GM19025 (cell line): ENCODE results near the gene ZNF625.
"Not testable (repeated sequence)": the region's sequence is repeated elsewhere in the genome, so short reads cannot be mapped to it uniquely, and the experiment has no call there.

Experiments
- ATAC-seq: cut with Tn5 transposase; IDR thresholded peaks from one replicate; pipeline ENCODE4 v1.9.1; 2021; ENCODE audit warnings: mild to moderate bottlenecking, low read depth, moderate library complexity; ENCODE audit not compliant: unreplicated experiment

ZNF625 gene

DNA sequence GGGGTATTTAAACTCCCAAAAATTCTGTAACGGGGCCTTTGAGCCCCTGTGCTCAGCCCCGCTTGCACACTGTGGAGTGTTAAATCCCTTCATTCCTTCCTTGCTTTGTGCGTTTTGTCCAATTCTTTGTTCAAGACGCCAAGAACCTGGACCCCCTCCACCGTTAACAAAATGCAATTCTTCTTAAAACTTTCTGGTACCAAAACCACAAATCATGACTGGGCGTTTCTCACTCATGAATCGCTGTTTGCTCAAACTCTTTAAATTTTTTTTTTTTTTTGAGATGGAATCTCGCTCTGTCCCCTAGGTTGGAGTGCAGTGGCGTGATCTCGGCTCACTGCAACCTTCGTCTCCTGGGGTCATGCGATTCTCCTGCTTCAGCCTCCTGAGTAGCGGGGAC, 17.3 kb downstream of the ZNF625 start:
- ATAC-seq, result no peak

DNA sequence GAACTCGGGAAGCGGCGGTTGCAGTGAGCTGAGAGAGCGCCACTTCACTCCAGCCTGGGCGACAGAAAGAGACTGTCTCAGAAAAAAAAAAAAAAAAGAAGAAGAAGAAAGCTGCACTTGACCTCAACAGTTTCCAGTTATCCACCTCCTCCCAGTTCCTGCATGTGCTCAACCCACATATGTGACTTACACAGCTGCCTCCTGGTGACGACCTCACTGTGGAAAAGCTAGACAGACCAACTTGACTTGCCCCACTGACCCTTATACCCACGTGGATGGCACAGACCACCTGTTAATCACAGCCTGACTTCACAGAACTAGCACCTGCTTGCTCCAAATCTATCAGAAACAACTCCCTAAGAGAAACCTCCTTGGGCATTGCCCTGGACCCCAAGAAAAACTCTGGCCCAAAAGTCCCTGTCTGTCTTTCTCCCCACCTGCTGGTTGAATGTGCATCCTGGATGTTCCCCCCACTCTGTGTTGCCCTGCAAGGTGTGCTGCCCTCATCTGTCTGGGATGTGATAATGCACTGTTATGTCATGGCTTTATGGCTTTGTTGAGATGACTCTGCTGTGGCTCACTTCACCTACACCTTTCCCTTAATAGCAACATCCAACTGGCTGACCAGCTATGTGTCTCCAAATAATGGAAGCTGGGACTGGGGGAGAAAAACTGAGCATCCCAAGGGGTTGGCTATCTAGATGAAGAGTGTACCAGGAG, 19.2 kb downstream of the ZNF625 start:
- no peak for ATAC-seq

DNA sequence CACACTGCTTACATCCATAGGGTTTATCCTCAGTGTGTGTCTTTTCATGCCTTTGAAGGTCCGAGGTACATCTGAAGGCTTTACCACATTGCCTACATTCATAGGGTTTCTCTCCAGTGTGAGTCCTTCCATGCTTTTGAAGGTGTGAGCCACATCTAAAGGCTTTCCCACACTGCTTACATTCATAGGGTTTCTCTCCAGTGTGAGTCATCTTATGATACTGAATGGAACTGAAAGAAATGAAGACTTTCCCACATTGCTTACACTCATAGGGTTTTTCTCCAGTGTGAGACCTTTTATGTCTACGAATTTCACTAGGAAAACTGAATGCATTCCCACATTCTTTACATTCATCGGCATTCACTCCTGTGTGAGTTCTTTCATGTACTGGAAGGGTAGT, 23.5 kb downstream of the ZNF625 start:
- ATAC-seq, result no peak

DNA sequence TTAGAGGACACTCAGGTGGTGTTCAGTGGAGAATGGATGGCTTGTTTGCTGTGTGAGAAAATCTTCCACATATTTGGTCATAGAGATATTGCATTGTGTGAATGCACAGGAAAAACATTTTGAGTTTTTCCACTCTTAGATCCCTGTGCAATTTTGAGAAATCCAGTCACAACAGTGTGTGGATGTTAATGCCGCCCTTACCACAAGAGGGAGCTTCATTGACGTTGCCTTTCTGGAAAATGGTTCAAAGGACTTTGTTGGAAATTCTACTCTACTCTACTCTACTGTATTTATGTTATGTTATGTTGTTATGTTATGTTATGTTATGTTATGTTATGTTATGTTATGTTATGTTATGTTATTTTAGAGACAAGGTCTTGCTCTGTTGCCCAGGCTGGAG, 29.8 kb downstream of the ZNF625 start:
- no peak for ATAC-seq

DNA sequence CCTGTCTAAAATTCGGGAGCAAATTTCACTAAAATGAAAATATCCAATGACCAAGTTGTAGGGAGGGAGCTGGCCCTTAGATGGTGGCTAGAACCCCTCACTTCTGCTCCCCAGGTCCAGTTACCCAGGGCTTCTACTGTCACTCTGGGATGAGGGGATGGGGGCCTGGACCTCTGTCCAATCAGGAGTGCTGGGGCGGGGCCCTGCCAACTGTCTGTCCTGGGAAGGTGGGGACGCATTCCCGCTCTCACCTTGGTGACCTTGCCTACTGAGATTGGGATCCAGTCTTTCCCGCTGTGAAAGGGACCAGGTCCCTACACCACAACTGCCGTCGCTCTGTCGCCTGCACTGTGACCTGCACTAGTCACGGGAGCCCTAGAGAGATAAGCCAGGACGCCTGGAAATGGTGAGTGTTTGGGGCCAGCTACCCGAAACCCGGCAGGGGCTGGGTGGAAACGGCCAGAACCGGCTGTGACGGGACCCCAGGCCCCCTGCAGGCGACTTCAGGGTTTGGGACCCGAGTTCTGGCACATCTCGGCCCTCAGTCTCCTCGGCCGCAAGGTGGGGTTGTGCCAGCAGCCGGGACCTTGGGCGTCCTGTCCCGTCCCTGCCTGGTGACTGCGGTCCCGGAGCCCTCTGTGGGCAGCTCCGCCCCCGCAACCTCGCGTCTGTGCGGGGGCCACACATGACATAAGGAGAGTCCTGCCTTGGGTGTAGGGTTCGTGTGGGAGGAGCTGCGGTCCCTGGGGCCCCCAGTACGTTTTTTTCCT, 39.1 kb downstream of the ZNF625 start:
- ATAC-seq, result no peak

DNA sequence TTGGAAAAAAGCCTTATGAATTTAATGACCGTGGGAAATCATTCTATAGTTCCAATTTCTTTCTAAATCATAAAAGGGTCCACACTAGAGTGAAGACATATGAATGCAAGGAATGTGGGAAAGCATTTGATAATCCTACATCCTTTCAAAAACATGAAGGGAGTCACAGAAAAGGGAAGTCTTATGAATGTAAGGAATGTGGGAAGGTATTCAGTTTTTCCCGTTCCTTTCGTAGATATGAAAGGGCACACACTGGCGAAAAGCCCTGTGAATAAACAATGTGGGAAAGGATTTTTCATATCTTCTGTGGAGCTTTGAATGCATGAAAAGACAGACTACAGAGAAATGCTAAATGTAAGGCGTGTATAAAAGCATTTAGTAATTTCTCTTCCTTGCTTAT, 43.4 kb downstream of the ZNF625 start:
- ATAC-seq, result no peak

DNA sequence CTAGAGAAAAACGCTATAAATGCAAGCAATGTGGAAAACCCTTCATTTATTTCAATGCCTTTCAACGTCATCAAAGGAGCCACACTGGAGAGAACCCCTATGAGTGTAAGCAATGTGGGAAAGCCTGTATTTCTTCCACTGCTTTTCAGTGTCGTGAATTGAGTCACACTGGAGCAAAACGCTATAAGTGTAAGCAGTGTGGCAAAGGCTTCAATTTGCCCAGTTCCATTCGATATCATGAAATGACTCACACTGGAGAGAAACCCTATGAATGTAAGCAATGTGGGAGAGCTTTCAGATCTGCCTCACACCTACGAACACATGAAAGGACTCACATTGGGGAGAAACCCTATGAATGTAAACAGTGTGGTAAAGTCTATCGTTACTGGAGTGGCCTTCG, 43.8 kb downstream of the ZNF625 start:
- no peak for ATAC-seq

DNA sequence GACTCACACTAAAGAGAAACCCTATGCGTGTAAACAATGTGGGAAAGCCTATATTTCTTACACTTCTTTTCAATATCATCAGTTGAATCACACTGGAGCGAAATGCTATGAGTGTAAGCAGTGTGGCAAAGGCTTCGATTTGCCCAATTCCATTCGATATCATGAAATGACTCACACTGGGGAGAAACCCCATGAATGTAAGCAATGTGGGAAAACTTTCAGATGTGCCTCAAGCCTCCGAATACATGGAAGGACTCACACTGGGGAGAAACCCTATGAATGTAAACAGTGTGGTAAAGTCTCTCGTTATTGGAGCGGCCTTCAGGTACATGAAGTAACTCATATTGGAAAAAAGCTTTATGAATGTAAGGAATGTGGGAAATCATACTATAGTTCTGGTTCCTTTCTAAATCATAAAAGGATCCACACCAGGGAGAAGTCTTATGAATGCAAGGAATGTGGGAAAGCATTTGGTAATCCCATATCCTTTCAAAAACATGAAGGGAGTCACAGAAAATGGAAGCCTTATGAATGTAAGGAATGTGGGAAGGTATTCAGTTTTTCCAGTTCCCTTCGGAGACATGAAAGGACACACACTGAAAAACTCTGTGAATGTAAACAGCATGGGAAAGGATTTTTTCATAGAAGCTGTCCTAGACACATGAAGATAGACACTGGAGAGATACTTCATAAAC, 44.4 kb downstream of the ZNF625 start:
- no peak for ATAC-seq

DNA sequence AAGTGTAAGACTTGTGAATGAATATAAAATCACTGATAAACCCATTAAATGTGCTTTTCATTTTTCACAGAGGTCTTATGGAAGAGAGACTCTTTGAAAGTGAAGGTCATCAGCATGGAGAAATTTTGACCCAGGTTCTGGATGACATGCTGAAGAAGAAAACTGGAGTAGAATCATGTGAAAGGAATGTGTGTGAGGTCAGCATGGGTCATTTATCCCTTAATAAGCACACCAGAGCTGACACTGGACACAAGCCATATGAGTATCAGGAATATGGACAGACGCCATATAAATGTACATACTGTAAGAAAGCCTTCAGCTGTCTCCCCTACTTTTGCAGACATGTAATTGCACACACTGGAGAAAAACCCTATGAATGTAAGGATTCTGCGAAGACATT, 45.4 kb downstream of the ZNF625 start:
- no peak for ATAC-seq

DNA sequence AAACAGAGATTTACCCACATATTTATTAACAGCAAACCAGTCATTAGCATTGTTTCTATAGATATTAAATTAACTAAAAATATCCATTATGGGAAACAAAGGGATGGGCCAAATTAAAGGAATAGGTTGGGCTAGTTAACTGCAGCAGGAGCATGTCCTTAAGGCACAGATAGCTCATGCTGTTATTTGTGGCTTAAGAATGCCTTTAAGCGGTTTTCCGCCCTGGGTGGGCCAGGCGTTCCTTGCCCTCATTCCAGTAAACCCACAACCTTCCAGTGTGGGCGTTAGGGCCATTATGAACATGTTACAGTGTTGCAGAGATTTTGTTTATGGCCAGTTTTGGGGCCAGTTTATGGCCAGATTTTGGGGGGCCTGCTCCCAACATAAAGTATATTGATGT, 52.6 kb downstream of the ZNF625 start:
- ATAC-seq, result not testable (repeated sequence)

DNA sequence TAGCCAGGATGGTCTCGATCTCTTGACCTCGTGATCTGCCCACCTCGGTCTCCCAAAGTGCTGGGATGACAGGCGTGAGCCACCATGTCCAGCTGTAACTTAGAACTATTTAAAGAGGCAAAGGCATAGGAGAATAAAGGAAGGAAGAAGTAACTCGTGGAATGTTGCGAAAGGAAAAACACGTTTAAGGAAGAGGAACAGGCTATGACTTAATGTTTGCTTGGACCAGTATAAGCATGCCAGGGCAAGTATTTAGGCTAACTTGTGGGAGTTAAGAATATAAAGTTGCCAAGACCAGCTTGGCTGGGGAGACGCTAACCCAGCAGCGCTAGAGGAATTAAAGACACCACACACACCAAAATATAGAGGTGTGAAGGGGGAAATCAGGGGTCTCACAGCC, 58.5 kb downstream of the ZNF625 start:
- ATAC-seq, result no peak

DNA sequence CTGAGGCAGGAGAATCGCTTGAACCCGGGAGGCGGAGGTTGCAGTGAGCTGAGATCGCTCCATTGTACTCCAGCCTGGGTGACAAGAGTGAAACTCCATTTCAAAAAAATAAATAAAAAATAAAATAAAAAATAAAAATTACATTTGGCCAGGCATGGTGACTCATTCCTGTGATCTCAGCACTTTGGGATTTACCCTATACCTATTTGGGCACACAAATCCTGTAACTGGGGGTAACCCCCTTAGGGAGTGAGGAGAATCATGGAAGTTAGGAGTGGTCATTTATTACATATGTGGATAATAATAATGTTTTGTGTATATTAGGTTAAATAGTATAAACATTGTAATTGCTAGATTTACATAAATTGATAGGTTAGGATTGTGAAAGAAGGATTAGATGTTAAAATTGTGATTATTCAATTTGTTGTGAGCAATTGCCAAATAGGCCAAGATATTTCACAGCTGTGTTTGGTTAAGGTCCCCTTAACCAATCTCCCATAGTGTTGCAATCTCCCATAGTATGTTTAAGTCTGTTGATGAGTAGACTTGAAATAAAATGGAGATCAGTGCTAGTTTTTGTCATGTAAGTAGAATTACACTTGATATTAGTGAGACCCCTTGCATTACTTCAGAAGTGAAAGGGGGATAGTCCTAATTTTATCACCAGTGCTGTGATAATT, 61.3 kb downstream of the ZNF625 start:
- ATAC-seq, result no peak
